ENCODE measurements around the gene CD247.

Gene CD247

DNA sequence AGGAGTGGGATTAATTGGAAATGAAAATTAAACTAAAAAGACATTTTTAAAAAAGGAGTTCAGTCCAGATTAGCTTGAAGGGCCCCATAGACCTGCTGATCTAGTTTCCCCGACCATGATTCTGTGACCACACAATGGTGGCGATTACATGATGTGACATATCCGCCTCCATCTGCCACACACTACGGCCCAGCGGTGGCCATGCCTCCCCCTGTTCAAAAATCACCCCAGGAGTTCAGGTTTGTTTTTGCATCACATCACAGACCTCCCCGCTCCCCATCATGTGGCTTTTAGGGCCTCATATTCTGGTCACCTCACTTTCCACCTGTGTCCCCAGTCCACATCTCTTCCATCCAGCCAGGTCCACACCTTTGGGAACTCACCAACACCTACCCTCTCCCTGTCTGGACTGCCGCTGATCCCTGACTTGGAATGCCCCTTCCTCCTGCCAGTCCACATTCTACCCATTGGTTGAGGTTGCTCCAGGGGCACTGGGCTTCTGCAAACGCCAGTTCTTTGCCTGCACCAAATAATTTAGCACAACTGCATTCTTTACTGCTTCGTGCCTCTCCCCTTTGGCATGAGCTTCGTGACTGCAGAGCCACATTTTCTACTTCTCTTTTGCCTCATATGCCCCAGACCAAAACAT lies 38.9 kb downstream of the CD247 start:
- Histone ChIP-seq H3K36me3 (replicated peaks; ENCODE audit: insufficient read depth, low read length) (no peaks in the 10 kb centered on the region), H3K9ac (ENCODE audit: low read length) (no peak overlapping the region), H3K9me3 (replicated peaks; ENCODE audit: insufficient read depth, low read length) (no peaks in the 10 kb centered on the region), H3K4me2 (ENCODE audit: low read depth, low read length) (no peak overlapping the region), H3K27me3 (replicated peaks; ENCODE audit: insufficient read depth, low read length) (no peaks in the 10 kb centered on the region), H3F3A (ENCODE audit: insufficient read depth, low read length) (no peaks in the 10 kb centered on the region), H2AFZ (ENCODE audit: low read length) (no peak overlapping the region), H3K4me1 (ENCODE audit: low read length) (no peaks in the 10 kb centered on the region), H4K20me1 (ENCODE audit: insufficient read depth, low read length) (no peaks in the 10 kb centered on the region), H3K79me2 (ENCODE audit: low read length) (no peaks in the 10 kb centered on the region), H3K9me2 (replicated peaks; ENCODE audit: insufficient read depth, low read length) (no peaks in the 10 kb centered on the region), H3K4me3 (ENCODE audit: low read length) (no peak overlapping the region), H3K27ac (ENCODE audit: low read length) (no peak overlapping the region)
- DNase-seq, result no peak
- no peak for TF ChIP-seq CTCF (IDR thresholded peaks at IDR 0.05; ENCODE audit: low read length)
- no peak for TF ChIP-seq EZH2 (optimal IDR thresholded peaks at IDR 0.05; ENCODE audit: low read depth, low read length)
- TF ChIP-seq EZH2phosphoT487 (IDR thresholded peaks at IDR 0.05; ENCODE audit: low read length), result no peak

- no peak overlapping the region for H3K4me3 ChIP-seq (ENCODE audit: low read length)
- no peak overlapping the region for H3K27ac ChIP-seq (ENCODE audit: low read length)
- no peaks in the 10 kb centered on the region for H3K79me2 ChIP-seq (ENCODE audit: low read length)
- no peaks in the 10 kb centered on the region for H3K9me2 ChIP-seq (replicated peaks; ENCODE audit: insufficient read depth, low read length)
- no peak for DNase-seq
- H2AFZ ChIP-seq (ENCODE audit: low read length), result no peak overlapping the region
- H3K4me1 ChIP-seq (ENCODE audit: low read length), result no peaks in the 10 kb centered on the region
- no peaks in the 10 kb centered on the region for H3F3A ChIP-seq (ENCODE audit: insufficient read depth, low read length)
- H4K20me1 ChIP-seq (ENCODE audit: insufficient read depth, low read length), result no peaks in the 10 kb centered on the region
- H3K4me2 ChIP-seq (ENCODE audit: low read depth, low read length), result no peak overlapping the region
- no peaks in the 10 kb centered on the region for H3K9me3 ChIP-seq (replicated peaks; ENCODE audit: insufficient read depth, low read length)
- no peaks in the 10 kb centered on the region for H3K36me3 ChIP-seq (replicated peaks; ENCODE audit: insufficient read depth, low read length)
- H3K9ac ChIP-seq (ENCODE audit: low read length), result no peak overlapping the region
- TF ChIP-seq EZH2 (optimal IDR thresholded peaks at IDR 0.05; ENCODE audit: low read depth, low read length) (no peak), EZH2phosphoT487 (IDR thresholded peaks at IDR 0.05; ENCODE audit: low read length) (no peak), CTCF (IDR thresholded peaks at IDR 0.05; ENCODE audit: low read length) (no peak)
- no peaks in the 10 kb centered on the region for H3K27me3 ChIP-seq (replicated peaks; ENCODE audit: insufficient read depth, low read length)
Observed at GRCh38 chr1:167477986-167478385, 40.3 kb downstream of the CD247 start.

DNA sequence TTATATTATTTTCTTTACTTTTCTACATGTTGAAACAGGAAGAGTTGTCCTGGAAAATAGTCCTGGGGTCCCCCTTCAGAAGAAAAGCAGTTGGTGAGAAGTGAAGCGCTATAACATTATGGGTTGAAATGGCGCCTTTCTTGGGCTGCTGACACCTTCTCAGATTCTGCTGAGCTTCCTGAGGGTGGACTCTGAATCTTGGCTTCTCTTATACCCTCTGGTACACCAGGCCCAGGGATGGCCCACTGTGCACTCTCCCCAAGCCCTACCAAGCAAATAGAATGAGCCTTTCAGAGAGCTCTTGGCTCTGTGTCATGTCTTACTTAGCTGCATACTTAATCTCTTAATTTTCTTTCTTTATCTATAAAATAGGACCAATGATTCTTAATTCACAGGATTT lies 42.3 kb downstream of the CD247 start:
- no peak overlapping the region for H3K27ac ChIP-seq (ENCODE audit: low read length)
- H3K27me3 ChIP-seq (replicated peaks; ENCODE audit: insufficient read depth, low read length), result no peaks in the 10 kb centered on the region
- DNase-seq, result no peak
- no peaks in the 10 kb centered on the region for H3K4me1 ChIP-seq (ENCODE audit: low read length)
- H3K9ac ChIP-seq (ENCODE audit: low read length), result no peak overlapping the region
- H3K4me2 ChIP-seq (ENCODE audit: low read depth, low read length), result no peak overlapping the region
- H3K79me2 ChIP-seq (ENCODE audit: low read length), result no peaks in the 10 kb centered on the region
- no peak overlapping the region for H2AFZ ChIP-seq (ENCODE audit: low read length)
- TF ChIP-seq EZH2 (optimal IDR thresholded peaks at IDR 0.05; ENCODE audit: low read depth, low read length) (no peak), CTCF (IDR thresholded peaks at IDR 0.05; ENCODE audit: low read length) (no peak), EZH2phosphoT487 (IDR thresholded peaks at IDR 0.05; ENCODE audit: low read length) (no peak)
- no peaks in the 10 kb centered on the region for H3K36me3 ChIP-seq (replicated peaks; ENCODE audit: insufficient read depth, low read length)
- H3K9me2 ChIP-seq (replicated peaks; ENCODE audit: insufficient read depth, low read length), result no peaks in the 10 kb centered on the region
- no peak overlapping the region for H3K4me3 ChIP-seq (ENCODE audit: low read length)
- no peaks in the 10 kb centered on the region for H3K9me3 ChIP-seq (replicated peaks; ENCODE audit: insufficient read depth, low read length)
- H3F3A ChIP-seq (ENCODE audit: insufficient read depth, low read length), result no peaks in the 10 kb centered on the region
- no peaks in the 10 kb centered on the region for H4K20me1 ChIP-seq (ENCODE audit: insufficient read depth, low read length)
